Anterior cingulate cortex (tissue), 58 donors: ENCODE data around the gene OPCML.

ENCODE experiments used
- DNase-seq, 58 donors: peaks; one replicate each; lab custom pipeline; 2025; lab: John Stamatoyannopoulos, UW

Gene OPCML

DNA sequence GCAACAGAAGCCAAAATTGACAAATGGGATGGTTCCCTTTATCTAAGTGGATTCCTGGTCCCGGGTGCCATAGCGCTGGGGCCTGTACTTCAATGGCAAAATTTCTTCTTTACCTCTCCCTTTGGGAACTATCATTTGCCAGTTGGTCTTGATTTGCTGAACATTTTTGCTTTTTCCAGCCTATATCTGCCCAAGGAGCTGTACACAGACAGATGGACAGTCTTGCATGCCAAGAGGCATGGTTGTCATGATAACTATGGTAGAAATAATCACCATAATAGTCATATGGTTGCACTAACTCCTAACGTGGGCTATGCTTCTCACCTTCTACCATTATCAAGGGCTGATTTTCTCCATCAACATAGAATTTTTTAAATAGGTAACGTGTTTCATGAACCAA lies 1030.9 kb downstream of the OPCML start:
- DNase-seq = no peak

GRCh38 chr11:132499661-132500060 lies 1032.6 kb downstream of the OPCML start:
- peak in 1 of 58 donors; percentile 18 for DNase-seq

GRCh38 chr11:132496341-132496740 lies 1036.0 kb downstream of the OPCML start:
- DNase-seq = no peak

- DNase-seq = no peak
These were observed 1038.5 kb downstream of the OPCML start for GRCh38 chr11:132493801-132494200.

GRCh38 chr11:132490978-132491377 lies 1041.3 kb downstream of the OPCML start:
- no peak for DNase-seq

DNA sequence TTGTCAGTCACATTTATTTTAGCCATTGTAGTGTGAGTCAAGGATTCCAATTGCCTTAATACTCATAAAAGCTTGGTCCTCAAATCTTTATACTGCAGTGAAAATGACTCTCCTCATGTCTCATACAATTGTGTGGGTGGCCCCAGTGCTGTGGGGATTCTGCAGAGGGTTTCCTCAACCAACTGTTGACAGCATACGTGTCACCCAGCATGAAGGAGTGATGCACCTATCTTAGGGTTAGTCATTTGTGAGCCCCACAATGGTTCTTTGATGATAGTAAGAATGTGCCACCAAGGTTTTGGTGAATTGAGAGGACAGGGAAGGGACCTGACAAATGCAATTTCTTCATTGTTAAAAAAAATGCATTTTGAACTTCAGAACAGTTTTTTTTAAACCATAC lies 1046.2 kb downstream of the OPCML start:
- DNase-seq = no peak

DNA sequence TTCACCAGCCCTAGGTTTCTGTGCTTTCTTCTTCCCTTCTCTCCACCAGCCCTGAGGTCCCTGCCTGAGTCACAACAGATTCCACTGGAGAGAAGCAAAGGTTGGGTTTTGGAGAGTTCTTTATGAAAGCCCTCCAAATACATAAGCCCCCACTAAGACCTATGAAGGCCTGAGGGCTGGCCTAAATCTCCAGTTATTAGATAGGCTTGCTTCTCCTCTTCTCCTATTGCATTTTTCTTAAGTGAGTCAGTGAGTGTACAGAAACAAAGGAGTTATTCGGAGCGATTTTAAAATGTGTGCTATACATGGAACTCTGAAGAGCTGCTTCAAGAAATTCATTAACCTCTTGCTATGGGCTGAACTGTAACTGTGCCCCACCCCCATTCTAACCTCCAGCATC lies 1057.3 kb downstream of the OPCML start:
- no peak for DNase-seq

- DNase-seq = peak in 26 of 58 donors; percentile 3 to 65 (median 22)
These were observed 1059.7 kb downstream of the OPCML start for GRCh38 chr11:132472411-132473172.

DNA sequence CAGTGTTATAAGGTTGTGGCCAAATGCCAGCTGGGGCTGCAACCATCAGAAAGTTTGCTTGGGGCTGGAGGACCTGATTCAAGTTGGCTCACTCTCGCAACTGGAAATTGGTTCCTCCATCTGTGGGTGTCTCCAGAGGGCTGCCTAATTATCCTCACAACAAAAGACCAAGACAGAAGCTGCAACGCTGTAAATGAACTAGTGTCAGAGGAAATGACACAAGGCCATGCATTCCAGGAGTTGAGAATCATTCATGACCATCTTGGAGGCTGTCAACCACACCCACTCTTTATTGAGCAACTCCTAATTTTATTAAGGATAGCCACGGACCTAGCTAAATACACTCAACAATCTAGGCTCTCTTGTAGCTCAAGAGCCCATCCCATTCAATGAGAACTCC lies 1060.8 kb downstream of the OPCML start:
- no peak for DNase-seq

GRCh38 chr11:132466983-132467382 lies 1065.3 kb downstream of the OPCML start:
- no peak for DNase-seq

DNA sequence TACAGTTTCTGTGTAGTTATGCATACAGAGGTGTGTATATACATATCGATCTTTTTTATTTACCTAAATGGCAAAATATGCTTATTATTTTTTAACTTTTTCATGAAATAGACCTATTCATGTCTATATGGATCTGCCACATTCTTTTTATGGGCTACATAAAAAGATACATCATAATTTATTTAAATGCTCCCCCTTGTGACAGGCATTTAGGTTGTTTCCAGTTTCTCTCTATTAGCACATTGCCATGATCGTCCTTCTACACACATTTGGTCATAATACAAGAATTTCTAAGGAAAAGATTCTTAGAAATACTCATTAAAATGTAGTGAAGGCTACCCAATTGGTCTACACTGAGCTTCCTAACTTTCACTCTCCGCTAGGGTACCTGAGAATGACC lies 1067.4 kb downstream of the OPCML start:
- DNase-seq = no peak

GRCh38 chr11:132464003-132464342 lies 1068.3 kb downstream of the OPCML start:
- DNase-seq = peak in 1 of 58 donors; percentile 5

- no peak for DNase-seq
These were observed 1068.9 kb downstream of the OPCML start for GRCh38 chr11:132463295-132464002.

DNA sequence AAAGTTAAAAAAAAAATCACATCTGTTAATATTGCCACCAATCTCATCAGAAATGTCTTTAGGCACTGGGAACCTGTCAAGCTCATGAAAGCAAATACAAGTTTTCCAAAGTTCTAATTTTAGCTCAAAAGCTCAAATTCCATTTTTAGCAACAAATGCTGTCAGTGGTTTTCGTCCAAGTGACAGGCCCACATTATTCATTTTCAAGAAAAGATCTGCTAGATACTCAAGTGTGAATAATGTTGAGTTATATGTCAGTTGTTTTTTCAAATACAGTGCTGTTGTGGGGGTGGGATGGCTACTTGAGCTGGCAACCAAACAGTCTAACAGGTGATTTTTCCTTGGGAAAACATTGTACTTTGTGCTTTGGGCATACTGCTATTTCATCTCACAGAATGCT lies 1072.6 kb downstream of the OPCML start:
- no peak for DNase-seq

- DNase-seq = no peak
These were observed 1074.9 kb downstream of the OPCML start for GRCh38 chr11:132457445-132457844.

GRCh38 chr11:132456751-132457328 lies 1075.5 kb downstream of the OPCML start:
- DNase-seq = no peak

- DNase-seq = no peak
These were observed 1077.3 kb downstream of the OPCML start for GRCh38 chr11:132455044-132455443.

GRCh38 chr11:132453406-132453805 lies 1078.9 kb downstream of the OPCML start:
- no peak for DNase-seq

DNA sequence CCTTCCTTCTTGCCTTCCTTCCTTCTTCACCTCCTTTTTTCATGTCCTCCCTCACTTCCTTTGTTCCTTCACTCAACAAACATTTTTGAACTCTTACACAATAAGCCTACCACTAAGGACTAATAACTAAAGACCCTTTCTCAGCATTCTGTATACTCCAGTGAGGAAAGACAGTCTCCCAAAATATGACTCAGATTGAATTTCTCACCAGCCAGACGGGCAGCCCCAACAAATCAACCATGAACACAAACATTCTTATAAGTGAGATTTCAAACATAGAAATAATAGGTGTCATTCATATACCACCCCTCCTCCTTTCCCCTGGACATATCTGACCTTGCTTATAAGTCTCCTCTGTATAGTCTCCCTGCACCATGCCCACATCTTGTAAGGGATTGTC lies 1079.7 kb downstream of the OPCML start:
- no peak for DNase-seq

- DNase-seq = no peak
These were observed 1080.2 kb downstream of the OPCML start for GRCh38 chr11:132451942-132452601.

- DNase-seq = no peak
These were observed 1081.7 kb downstream of the OPCML start for GRCh38 chr11:132450631-132451030.
